B cell (primary cell): ENCODE results near the gene ELAVL2.

Source experiments
- CTCF ChIP-seq: fragments of 200-600 bp; IDR thresholded peaks from one replicate; pipeline ENCODE4 v1.8.0; 2022; ENCODE audit warnings: antibody characterized with exemption, mild to moderate bottlenecking
- EZH2 ChIP-seq: IDR thresholded peaks from 2 replicates; pipeline ENCODE4 v1.6.1; 2012; ENCODE audit warnings: borderline replicate concordance, low read depth, mild to moderate bottlenecking, moderate library complexity, low read length; ENCODE audit not compliant: insufficient read depth, poor library complexity, severe bottlenecking

DNA sequence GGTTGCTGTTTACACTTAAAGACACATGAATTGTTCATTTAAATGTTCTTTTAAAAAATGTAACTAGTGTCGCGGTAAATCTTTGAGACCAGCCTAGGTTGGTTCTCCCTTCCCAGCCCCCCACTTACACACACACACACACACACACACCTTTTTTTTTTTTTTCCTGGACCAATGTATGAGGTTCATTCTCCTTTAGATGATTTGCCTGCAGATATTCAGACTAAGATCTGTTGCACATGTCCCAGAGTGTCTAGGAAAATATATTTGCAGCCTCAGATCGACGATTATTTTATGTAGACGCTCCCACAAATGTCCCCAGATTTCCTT lies 4.4 kb upstream of the ELAVL2 start:
- TF ChIP-seq CTCF (no peak), EZH2 (no peak)
